HG03045 (cell line): ENCODE results near the gene DAND5.

Experiments
- ATAC-seq: cut with Tn5 transposase; IDR thresholded peaks from one replicate; pipeline ENCODE4 v1.9.1; 2021; ENCODE audit warnings: mild to moderate bottlenecking, moderate library complexity; ENCODE audit not compliant: unreplicated experiment

DAND5 gene, protein sequence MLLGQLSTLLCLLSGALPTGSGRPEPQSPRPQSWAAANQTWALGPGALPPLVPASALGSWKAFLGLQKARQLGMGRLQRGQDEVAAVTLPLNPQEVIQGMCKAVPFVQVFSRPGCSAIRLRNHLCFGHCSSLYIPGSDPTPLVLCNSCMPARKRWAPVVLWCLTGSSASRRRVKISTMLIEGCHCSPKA

DNA sequence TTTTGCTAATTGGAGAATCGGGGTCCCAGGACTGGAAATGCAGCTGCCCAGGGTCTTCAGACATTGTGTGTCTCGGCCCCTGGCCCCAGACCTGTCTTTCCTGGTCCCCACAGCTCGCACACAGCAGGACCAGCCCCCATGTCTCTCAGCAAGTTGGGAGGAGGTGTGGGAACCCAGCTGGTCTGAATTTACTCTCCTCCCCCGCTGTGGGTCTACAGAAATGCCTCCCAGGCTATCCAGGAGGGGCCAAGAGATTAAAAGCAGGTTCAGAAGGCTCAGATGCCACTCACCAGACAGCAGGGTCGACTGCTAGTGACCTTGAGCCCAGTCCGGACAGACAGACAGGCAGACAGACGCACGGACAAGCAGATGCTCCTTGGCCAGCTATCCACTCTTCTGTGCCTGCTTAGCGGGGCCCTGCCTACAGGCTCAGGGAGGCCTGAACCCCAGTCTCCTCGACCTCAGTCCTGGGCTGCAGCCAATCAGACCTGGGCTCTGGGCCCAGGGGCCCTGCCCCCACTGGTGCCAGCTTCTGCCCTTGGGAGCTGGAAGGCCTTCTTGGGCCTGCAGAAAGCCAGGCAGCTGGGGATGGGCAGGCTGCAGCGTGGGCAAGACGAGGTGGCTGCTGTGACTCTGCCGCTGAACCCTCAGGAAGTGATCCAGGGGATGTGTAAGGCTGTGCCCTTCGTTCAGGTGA, at the start of gene DAND5:
TSS of gene DAND5 (plus strand) at position 285 of the 697 bp plus-strand sequence. CDS start at position 370, 85 bp downstream.
- ATAC-seq: no peak

DNA sequence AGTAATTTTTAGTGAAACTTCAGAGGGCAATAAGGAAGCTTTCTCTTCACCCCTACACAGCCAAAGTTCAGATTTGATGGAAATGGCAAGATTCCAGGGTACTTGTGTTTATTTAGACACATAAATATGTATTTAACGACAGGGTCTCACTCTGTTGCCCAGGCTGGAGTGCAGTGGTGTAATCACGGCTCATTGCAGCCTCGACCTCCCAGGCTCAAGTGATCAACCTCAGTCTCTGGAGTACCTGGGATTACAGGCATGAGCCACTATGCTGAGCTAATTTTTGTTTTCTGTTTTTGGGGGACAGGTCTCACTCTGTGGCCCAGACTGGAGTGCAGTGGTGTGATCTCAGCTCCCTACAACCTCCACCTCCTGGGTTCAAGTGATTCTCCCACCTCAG, 48.3 kb upstream of the DAND5 start:
- no peak for ATAC-seq

DNA sequence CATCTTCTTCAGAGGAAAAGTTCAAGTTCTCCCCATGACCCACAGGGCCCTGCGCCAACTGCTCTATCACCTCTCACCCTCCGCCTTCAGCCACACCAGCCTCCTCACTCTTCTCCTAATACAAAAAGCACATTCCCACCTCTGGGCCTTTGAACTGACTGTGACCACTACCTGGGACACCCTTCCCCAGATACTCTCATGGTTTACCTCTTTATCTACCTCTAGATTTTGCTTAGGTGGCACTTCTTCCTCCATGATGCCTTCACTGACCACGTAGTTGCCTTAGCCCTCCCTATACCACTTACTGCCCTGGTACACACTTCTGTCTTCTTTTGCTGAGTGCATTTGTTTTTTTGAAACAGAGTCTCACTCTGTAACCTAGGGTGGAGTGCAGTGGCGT, 46.4 kb upstream of the DAND5 start:
- ATAC-seq: no peak

DNA sequence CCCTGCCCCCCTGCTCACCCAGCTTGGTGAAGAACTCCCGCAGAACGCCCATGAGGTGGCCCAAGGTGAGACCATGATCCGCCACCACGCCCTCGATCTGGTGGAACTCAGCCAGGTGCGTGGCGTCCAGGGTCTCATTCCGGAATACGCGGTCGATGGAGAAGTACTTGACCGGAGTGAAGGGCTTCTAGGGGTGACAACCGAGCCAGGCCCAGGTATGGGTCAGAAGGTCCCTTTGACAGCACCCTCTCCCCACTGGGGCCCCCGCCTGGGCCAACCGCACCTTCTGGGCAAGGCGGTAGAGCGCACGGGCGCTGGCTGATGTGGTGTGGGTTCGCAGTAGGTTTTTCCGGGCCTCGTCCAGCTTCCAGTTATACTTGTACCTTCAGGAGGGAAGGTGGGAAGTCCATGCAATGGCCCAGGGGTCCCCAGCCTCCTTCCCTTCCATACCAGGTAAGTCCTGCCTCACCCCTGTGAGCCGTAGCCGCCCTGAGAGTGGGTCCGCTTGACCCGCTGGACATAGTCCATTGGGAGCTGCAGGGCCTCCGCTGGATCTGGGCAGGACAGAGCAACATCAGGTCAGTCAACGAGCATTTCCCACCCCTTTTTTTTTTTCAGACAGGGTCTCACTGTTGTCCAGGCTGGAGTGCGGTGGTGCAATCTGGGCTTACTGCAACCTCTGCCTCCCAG, 44.6 kb upstream of the DAND5 start:
- ATAC-seq: no peak

DNA sequence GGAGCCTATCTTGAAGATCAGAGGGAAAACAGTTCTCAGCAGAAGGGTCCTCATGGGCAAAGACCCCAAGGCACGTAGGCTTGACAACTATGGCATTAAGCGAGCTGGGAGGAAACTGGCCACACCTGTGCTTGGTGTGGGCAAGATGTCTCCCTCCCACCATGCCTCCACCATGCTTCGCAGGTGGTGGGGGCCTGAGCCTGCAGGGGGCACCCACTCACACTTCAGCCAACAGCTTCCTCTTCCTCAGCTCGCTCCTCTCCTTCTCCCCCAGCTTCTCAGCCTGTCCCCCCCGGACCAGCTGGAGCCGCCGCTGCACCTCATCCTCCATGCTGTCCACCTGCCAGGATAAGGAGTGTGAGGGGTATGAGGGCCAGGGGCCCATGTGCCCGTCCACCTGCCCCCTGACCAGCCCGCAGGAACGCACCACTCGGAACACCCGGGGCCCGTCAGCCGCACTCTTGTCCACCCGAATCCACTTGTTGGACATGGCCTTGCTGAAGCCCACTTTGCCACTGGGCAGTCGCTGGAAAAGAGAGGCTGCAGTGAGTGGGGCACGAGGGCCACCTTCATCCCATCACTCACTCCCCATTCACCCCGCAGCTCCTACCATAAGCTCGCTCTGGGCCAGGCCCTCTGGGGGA, 39.3 kb upstream of the DAND5 start:
- ATAC-seq: no peak

DNA sequence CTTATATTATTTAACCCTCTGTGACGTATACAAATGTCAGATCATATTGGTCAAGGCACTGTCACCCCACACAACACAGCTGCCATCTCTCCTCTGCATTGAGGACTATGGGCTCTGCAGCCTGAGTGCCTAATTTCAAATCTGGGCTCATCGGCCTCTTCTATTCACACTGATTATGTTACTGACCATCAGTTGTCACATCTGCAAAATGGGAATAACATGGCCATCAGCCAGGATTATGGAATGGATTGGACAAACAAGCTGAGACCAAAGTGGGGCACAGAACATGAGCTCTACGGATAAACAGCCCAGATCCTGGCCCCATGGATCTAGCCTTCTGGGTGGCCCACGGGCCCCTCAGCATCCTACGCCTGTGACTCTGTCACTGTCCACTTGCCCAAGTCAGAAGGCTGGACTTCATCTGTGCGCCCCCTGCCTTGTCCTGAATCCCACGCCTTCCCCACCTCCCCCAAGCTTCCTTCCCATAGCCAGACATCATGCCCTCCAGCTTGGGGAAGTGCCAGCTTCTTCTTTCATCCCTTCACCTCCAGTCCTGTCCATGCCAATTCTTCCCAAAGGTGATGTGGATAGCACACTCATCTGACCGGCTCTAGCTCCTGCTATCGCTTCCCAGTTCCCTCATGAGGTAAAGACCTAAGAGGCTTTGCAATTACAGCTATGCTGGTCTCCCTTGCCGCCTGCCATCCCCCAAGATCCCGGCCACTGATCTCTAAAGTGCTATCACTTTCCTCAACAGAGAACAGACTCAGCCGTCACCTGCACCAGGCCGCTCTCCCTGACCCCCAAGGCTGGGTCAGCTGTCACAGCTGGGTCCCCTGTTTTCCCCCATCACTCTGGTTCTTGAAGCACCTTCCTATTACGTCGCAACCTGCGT, 36.7 kb upstream of the DAND5 start:
- no peak for ATAC-seq

DNA sequence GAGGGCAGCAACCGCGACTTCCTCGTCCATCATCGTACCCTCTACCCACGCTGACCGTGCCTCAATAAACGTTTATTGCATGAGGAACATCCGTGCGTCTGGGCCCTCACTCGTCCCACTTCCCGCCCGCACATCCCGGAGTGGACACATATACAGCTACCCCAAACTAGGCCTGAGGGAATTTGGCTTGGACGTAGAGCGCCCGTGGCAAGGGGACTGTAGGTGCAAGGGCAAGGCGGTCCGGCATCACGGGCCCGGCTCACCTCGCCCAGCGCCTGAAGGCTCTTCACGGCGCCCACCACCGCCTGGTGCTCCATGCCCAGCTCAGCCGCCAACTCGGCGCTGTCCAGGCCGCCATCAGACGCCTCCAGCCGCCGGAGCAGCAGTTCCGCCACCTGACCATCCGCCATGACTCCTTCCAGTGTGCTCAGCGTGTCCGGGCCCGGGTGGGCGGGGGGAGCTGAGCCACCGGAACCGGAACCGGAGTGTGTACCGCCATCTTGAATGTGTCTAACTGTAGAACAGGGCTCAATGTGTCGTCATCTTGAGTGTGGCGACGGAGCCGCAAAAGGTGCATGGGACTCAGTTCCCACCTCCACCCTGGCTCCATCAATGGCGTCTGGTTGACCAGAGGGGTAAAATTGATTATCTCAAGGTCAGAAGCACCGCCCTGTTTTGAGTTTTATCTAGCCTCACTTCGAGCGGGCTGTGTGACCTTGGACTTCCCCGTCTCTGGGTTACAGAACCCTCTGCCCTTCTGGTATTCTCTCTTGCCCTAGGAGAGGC, 35.9 kb upstream of the DAND5 start, which contains the start of gene FARSA:
TSS of gene FARSA (minus strand) at position 425 of the 786 bp plus-strand sequence. CDS start at position 410, 15 bp downstream.
- ATAC-seq: peak; percentile 36

DNA sequence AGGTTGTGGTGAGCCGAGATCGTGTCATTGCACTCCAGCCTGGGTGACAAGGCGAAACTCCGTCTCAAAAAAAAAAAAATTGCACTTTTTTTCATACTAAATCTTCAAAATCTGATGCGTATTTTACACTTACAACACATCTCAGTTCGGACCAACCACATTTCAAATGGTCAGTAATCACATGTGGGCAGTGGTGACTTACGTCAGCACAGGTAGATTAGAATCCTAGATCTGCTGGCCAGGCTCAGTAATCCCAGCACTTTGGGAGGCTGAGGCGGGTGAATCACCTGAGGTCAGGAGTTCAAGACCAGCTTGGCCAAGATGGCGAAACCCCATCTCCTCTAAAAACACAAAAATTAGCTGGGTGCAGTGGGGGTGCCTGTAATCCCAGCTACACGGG, 34.3 kb upstream of the DAND5 start:
- ATAC-seq: no peak

DNA sequence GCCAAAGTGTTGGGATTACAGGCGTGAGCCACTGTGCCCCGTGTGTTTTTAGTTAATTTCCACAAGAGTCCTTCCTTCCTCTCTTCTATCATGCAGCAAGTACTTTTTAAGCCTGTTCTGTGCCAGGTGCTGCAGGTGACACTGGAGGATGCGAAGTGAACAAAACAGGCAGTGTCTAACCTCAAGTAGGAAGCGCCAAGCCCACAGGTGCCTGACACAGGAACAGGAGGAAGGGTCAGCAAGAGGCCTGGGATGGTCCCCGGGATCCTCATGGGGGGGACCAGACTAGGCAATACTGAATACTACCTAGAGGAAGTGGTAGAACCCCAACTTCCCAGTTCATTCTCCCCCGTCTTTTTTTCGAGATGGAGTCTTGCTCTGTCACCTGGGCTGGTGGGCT, 32.8 kb upstream of the DAND5 start:
- ATAC-seq: no peak

DNA sequence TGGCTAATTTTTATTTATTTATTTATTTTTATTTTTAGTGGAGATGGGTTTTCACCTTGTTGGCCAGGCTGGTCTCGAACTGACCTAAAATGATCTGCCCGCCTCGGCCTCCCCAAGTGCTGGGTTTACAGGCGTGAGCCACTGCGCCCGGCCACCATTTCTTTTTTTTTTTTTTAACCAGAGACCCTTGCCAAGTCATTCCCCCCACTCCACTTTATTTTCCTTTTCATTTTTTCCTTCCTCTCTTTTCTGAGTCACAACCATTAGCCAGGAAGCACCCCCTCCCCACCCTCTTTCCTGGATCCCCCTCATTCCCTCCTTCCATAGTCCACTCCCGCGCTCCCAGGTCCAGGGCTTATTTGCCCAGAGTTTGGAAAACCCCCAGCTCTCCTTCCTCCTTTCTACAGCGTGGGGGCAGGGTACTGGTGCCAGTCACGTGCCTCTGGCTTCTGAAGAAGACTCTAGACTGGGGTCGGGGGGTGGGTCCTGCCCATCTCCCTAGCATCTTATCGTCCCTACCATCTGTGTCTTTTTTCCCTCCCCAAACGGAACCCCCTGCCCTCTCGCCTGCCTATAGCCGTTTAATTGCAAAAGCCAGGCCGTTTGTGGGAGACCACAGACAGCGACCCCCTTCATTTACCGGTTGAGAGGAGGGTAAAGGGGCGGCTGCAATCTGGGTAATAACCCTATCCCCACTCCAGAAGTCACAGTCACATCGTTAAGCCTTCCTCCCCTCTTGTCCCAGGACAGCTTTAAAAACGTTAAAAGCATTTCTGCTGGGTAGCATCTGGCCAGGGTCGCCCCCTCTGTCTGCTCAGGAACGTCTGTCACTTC, 32.1 kb upstream of the DAND5 start:
- ATAC-seq: no peak

DNA sequence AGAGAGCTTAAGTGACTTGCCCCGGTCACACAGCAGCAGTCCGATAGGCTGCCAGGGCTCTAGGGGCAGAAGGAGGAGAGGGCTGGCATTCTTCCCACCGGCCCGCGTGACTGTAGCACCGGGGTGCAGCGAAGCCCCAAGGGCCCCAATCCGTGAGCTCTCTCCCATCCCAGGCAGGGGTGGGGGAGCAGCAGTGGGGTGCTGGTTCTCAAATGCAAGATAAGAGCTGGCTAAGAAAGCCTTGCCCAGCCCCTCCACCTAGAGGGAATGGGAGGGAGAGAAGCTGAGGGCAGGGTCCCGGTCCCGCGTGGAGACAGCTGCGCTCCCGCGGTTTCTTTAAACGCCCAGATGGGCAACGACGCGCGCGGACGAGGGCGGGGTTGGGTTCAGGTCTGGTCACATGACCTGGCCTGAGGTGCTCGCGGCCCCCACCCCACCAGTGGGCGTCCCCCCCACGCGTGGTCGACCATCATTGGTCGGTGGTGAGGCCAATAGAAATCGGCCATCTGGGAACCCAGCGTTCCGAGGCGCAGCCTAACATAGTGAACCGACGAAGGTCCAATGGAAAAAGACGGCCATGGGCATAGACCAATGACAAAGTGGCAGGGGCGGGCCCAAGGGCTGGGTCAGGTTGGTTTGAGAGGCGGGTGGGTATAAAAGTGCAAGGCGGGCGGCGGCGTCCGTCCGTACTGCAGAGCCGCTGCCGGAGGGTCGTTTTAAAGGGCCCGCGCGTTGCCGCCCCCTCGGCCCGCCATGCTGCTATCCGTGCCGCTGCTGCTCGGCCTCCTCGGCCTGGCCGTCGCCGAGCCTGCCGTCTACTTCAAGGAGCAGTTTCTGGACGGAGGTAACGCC, 31.2 kb upstream of the DAND5 start, which contains the start of gene CALR:
TSS of gene CALR (plus strand) at position 683 of the 852 bp plus-strand sequence. CDS start at position 754, 71 bp downstream.
- ATAC-seq: peak; percentile 84

DNA sequence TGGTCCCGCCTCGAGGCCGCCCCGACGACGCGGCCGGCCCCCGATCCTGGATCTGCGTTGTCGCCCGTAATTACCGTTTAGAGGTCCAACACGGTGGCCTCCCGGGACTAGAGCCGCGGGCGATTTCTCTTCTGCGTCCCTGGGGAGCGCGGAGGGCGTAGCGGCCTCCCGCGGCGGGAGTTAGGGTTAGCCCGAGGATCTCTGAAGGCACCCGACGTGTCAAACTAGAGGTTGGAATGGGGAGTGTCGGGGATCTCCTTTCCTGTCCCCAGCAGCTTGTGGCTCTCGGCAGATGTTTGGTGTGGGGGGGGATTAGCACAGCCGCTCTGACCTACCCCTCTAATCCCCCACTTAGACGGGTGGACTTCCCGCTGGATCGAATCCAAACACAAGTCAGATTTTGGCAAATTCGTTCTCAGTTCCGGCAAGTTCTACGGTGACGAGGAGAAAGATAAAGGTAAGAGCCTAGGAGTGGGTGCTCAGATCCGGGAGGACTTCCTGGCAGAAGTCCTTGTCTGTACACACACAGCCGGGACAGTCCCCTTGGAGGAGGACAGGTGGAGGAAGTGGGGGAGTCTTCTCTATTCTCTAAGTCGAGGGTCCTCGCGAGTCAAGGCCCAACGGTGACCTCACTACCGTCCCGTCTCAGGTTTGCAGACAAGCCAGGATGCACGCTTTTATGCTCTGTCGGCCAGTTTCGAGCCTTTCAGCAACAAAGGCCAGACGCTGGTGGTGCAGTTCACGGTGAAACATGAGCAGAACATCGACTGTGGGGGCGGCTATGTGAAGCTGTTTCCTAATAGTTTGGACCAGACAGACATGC, 30.4 kb upstream of the DAND5 start:
- ATAC-seq: peak; percentile 4

DNA sequence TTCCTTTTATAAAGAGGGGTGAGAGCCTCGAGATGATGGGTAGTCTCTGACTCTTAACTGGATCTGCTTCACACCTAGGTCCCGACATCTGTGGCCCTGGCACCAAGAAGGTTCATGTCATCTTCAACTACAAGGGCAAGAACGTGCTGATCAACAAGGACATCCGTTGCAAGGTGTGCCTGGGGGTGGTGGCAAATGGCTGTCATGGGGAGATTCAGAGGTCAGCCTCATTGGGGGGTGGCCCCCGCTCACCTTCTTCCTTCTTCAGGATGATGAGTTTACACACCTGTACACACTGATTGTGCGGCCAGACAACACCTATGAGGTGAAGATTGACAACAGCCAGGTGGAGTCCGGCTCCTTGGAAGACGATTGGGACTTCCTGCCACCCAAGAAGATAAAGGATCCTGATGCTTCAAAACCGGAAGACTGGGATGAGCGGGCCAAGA, 29.4 kb upstream of the DAND5 start:
- no peak for ATAC-seq

DNA sequence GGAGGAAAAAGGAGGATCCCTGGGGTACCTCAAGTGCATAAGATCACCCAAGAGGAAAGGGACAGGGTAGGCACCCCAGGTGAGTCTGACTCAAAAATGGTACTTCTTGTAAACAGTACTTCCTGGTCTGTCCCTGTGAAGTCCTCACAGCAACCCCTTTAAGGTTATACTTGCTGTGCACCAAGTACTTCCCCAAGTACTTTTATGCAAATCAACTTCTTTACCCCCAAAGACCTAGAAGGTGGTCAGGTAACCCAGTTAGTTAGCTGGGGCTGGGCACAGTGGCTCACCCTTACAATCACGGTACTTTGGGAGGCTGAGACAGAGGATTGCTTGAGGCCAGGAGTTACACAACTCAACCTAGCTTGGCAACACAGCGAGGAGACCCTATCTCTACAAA, 28.5 kb upstream of the DAND5 start:
- no peak for ATAC-seq

DNA sequence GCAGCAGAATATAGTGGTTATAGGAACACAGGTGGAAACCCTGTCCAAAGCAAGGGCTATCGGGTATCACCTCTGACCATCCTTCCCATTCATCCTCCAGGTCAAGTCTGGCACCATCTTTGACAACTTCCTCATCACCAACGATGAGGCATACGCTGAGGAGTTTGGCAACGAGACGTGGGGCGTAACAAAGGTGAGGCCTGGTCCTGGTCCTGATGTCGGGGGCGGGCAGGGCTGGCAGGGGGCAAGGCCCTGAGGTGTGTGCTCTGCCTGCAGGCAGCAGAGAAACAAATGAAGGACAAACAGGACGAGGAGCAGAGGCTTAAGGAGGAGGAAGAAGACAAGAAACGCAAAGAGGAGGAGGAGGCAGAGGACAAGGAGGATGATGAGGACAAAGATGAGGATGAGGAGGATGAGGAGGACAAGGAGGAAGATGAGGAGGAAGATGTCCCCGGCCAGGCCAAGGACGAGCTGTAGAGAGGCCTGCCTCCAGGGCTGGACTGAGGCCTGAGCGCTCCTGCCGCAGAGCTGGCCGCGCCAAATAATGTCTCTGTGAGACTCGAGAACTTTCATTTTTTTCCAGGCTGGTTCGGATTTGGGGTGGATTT, 25.8 kb upstream of the DAND5 start:
- ATAC-seq: no peak

DNA sequence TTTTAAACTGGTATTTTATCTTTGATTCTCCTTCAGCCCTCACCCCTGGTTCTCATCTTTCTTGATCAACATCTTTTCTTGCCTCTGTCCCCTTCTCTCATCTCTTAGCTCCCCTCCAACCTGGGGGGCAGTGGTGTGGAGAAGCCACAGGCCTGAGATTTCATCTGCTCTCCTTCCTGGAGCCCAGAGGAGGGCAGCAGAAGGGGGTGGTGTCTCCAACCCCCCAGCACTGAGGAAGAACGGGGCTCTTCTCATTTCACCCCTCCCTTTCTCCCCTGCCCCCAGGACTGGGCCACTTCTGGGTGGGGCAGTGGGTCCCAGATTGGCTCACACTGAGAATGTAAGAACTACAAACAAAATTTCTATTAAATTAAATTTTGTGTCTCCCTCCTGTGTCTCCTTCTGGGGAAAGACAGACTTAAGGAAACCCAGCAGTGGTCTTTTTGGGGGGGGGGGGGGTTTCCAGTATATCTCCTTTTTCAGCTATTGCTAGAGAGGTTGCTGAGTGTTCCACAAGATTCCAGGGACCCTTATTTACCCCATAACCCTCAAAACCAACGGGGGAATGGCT, 25.2 kb upstream of the DAND5 start:
- ATAC-seq: no peak
